OCI-LY7 (cell line): ENCODE results near the gene KIAA1671.

Source experiments
- CTCF ChIP-seq: fragments of 200-600 bp; sonication (generic); conservative IDR thresholded peaks from 2 replicates; pipeline ENCODE4 v1.5.1; 2014; ENCODE audit warnings: mild to moderate bottlenecking, antibody characterized with exemption, low read length, moderate library complexity, mixed read lengths
- EZH2phosphoT487 ChIP-seq: fragments of 200-600 bp; sonication (generic); IDR thresholded peaks from 2 replicates; pipeline ENCODE4 v1.6.1; 2018; ENCODE audit warnings: low read depth, borderline replicate concordance, mild to moderate bottlenecking, mixed run types, antibody characterized with exemption, low read length, moderate library complexity, mixed read lengths

GRCh38 chr22:25139062-25139461 lies 186.5 kb downstream of the KIAA1671 start:
- TF ChIP-seq CTCF (no peak), EZH2phosphoT487 (no peak)
